SHP77 treated with DMSO at 0.1 percent for 48 hours (cell line): Measurements from ENCODE around the gene RASL12.
"Not testable (repeated sequence)": the region's sequence is repeated elsewhere in the genome, so short reads cannot be mapped to it uniquely, and the experiment has no call there.

Experiments
- DNase-seq: peaks from one replicate; lab custom pipeline; 2025; lab: John Stamatoyannopoulos, UW

The RASL12 gene

GRCh38 chr15:65028338-65028737, 39.5 kb downstream of the RASL12 start:
- no peak for DNase-seq

DNA sequence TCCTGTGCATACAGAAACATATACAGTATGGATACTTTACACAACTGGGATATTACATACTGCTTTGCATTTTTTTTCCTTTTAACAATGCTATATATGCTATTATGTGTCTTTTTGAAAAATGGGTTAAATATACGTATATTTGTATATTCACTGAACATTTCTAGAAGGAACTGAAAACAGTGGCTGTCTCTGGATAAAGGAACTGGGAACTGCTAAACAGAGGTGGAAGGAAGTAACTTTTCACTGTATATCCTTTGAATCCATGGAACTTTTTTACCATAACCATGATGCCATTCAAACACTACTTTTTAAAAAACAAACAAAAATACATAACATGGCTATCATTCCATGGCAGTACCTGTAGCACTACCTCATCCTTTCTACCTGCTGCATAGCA, 40.2 kb downstream of the RASL12 start:
- no peak for DNase-seq

DNA sequence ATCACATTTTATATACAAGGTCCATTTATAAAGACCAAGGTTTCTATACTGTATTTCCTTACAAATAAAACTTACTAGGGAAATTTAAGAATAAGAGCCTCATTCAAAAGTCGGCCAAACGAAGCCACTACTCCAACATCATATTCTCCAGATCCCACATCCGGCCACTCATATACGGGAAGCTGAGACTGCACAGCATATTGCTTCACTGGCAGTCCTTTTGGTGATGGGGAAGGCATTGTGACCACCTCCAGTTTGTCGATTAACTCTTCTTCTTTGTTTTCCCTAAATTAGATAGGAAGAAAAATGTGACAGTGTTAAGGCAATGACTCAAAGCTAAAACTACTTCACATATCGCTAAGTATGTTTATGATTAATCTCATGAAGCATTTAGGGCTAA, 41.0 kb downstream of the RASL12 start:
- no peak for DNase-seq

- DNase-seq: no peak
These were observed 46.3 kb downstream of the RASL12 start for GRCh38 chr15:65021488-65021887.

DNA sequence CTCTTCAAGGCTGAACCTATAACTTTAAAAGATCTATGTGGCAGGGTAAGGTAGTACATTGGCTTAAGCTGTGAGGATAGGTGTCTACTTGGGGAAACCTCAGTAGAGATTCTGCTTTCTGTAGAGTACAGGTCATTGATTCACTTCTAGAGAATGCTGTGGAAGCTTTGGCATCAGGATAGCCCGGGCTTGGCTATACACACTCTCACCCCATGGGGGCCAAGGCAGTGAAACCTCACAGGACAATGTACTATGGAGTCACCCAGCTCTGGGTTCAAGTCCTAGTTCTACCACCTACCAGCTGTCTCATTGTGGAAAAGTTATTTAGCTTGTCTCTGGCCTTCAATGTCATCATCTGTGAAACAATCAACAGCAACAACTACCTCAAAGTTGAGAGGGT, 47.4 kb downstream of the RASL12 start:
- DNase-seq: no peak

GRCh38 chr15:65011198-65011597, 56.6 kb downstream of the RASL12 start:
- not testable (repeated sequence) for DNase-seq

GRCh38 chr15:65008983-65009382, 58.8 kb downstream of the RASL12 start:
- DNase-seq: no peak

- no peak for DNase-seq
These were observed 60.9 kb downstream of the RASL12 start for GRCh38 chr15:65006876-65007275.

- no peak for DNase-seq
These were observed 62.8 kb downstream of the RASL12 start for GRCh38 chr15:65004993-65005392.
